Esophagus squamous epithelium (tissue), 4 donors: Measurements from ENCODE around the gene RGS4.

ENCODE experiments used
- POLR2A ChIP-seq, 4 donors: fragments of 450-650 bp; IDR thresholded peaks; one replicate each; pipeline ENCODE4 v1.6.1; 2017; ENCODE audit warnings: antibody characterized with exemption in 4 of 4, mild to moderate bottlenecking in 4 of 4, moderate library complexity in 3 of 4
- TF ChIP-seq, protein P1 (sequence below), 6 experiments: fragments of 450-650 bp in 4 of 6; fragments of 200-600 bp in 2 of 6; sonication (generic) in 2 of 6; IDR thresholded peaks; one replicate each; pipeline ENCODE4 v1.5.1; 2016 to 2019; ENCODE audit warnings: antibody characterized with exemption in 6 of 6, mild to moderate bottlenecking in 4 of 6, moderate library complexity in 4 of 6

DNA sequence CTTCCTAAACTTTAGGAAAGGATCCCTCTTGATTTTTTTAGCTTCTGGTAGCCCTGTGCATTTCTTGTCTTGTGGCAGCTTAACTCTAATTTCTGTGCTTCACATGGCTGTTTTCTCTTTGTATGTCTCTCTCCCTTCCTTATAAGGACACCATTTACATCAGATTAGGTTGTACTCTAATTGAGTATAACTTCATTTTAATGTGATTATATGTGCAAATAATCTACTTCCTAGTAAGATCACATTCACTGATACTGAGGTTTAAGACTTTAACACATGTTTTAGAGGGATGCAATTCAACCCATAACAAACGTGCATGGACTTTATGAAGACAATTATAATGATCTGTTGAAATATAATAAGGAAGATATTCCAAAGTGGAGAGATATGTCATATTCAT lies 46.7 kb downstream of the RGS4 start:
- TF ChIP-seq, protein P1, sequence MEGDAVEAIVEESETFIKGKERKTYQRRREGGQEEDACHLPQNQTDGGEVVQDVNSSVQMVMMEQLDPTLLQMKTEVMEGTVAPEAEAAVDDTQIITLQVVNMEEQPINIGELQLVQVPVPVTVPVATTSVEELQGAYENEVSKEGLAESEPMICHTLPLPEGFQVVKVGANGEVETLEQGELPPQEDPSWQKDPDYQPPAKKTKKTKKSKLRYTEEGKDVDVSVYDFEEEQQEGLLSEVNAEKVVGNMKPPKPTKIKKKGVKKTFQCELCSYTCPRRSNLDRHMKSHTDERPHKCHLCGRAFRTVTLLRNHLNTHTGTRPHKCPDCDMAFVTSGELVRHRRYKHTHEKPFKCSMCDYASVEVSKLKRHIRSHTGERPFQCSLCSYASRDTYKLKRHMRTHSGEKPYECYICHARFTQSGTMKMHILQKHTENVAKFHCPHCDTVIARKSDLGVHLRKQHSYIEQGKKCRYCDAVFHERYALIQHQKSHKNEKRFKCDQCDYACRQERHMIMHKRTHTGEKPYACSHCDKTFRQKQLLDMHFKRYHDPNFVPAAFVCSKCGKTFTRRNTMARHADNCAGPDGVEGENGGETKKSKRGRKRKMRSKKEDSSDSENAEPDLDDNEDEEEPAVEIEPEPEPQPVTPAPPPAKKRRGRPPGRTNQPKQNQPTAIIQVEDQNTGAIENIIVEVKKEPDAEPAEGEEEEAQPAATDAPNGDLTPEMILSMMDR (IDR thresholded peaks at IDR 0.05), result no peak
- no peak for TF ChIP-seq POLR2A (IDR thresholded peaks at IDR 0.05)
